ENCODE results near the gene MUSTN1.

Gene MUSTN1

DNA sequence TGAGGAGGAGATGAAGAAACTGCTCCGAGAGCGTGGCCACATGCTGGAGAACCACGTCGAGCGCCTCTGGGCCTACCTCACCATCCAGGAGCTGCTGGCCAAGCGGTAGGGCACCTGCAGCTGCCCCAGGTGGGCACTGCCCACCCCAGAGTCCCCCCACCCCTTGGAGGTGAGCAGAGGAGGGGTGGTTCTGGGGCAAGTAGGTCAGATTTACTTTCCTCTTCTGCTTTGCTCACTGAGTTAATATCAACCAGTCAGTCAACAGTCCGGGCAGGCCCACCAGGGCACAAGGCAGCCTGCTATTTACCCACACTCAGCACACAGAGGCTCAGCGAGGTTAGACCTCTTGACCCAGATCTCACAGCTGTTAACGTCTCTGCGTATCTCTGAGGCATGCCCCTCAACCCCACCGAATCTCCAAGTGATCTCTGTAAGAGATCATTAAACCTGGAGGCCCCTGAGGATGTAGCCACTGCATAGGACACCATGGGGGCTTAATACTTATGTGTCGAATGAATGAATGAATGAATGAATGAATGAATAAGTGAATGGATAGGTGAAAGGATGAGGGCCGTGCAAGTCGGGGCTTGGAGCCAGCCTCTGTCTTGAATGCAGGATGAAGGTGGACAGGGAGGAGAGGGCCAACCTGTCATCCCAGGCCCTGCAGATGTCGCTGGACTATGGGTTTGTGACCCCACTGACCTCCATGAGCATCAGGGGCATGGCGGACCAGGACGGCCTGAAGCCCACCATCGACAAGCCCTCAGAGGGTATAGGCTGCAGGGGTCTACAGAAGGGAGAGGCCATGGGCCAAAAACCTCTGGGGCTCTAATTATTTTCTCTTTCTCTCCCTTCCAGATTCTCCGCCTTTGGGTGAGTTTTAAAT, 48.2 kb downstream of the MUSTN1 start:
- TF ChIP-seq ZNF274 (IDR thresholded peaks at IDR 0.05; ENCODE audit: low read depth, low read length): no peak

GRCh38 chr3:52784931-52785590, 49.8 kb downstream of the MUSTN1 start:
- H3K4me3 ChIP-seq (ENCODE audit: low read length): no peak overlapping the region
- no peak for TF ChIP-seq ZNF274 (IDR thresholded peaks at IDR 0.05; ENCODE audit: low read depth, low read length)

More for the DNA sequence above, 48.2 kb downstream of the MUSTN1 start:
- H3K4me3 ChIP-seq (ENCODE audit: low read length): no peak overlapping the region

DNA sequence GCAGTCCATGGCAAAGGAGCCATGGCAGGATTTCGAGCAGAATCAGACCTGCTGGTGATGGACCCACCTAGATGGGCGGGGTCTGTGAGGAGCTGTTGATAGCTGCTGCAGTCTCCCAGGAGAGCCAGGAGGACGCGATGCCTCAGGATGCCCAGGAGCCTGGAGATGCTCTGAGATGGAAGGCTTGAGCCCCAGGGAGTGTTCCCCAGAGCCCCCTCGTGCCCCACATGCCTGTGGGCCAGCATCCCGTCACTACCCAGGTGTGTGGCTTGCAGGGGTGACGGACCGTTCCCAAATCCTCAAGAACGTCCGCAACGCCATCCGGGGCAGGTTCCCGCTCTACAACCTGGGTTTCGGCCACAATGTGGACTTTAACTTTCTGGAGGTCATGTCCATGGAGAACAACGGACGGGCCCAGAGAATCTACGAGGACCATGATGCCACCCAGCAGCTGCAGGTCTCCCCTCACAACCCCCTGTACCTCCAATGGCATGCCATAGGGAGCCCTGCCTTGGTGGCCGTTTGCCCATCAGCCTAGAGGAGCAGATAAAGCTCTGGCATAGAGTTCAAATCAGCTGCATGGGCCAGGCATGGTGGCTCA, 50.7 kb downstream of the MUSTN1 start:
- TF ChIP-seq ZNF274 (IDR thresholded peaks at IDR 0.05; ENCODE audit: low read depth, low read length): no peak
- H3K4me3 ChIP-seq (ENCODE audit: low read length): no peak overlapping the region

DNA sequence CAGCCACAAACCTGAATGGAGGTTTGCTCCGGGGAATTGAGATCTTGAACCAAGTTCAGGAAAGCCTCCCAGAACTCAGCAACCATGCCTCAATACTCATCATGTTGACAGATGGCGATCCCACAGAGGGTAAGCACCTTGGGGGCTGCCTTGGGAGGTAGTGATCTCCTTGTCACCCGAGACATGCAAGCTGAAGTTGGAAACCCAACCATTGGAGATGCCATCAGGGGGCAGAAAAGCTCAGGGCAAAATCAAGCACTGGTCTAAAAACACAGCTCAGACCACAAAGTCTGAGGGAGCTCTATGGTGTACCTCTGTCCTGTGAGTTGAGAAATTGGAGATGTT, 51.6 kb downstream of the MUSTN1 start:
- no peak for TF ChIP-seq ZNF274 (IDR thresholded peaks at IDR 0.05; ENCODE audit: low read depth, low read length)
- no peak overlapping the region for H3K4me3 ChIP-seq (ENCODE audit: low read length)
